ENCODE data around the gene RCVRN.

Gene RCVRN

DNA sequence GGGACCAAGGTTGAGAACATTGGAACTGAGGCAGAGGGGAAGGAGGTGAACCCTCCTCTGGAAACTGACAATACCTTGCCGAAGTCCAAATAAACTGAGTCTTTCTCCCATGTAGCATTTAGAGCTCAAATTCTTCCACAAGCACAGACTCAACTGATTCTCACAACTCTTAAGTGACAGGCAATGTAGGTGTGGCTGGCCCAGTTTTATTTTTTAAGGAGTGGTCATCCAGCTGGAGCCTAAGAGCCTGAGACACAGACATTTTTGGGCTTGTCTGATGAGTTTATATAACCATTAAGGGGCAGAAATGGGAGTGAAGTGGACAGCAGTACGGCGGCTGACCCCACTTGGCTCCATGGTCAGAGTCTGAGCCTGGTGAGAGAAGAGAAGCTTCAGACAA, 10.8 kb downstream of the RCVRN start:
- DNase-seq = no peak

DNA sequence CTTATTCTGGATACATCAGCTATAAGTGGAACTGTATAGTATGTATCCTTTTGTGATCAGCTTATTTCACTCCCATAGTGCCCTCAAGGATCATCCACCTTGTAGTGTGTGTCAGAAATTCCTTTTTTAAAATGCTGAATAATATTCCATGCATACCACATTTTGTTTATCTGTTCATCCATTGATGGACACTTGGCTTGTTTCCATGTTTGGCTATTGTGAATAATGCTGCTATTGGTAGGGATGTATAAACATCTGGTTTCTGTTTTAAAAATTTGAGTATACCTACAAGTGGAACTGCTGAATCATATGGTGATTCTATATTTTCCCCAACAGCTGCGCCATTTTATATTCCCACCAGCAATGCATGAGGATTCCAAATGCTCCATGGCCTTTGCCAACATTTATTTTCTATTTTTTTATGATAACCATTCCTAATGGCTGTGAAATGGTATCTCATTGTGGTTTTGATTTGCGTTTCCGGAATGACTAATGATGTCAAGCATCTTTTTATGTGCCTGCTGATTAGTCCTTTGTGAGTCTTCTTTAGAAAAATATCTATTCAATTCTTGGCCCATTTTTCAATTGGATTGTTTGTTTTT, 11.6 kb downstream of the RCVRN start:
- DNase-seq = no peak

DNA sequence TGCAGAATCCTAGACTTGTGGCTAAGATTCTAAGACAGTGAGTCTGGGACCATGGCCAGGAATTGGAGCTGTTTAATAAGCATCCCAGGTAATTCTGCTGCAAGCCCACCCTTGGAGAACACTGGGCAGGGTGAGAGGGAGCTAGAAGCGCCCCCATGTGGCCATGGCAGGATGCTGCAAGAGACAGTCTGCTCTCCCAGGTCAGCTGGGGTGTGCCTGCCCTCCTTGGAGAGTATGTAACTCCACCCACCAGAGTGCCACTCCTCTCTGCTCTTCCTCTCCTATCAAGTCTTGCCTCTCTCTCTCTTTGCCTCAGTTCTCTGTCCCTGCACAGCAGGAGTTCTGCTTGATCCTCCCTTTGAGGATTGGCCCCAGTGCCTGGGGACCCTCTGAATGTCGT, 14.9 kb downstream of the RCVRN start:
- peak; percentile 45 for DNase-seq

DNA sequence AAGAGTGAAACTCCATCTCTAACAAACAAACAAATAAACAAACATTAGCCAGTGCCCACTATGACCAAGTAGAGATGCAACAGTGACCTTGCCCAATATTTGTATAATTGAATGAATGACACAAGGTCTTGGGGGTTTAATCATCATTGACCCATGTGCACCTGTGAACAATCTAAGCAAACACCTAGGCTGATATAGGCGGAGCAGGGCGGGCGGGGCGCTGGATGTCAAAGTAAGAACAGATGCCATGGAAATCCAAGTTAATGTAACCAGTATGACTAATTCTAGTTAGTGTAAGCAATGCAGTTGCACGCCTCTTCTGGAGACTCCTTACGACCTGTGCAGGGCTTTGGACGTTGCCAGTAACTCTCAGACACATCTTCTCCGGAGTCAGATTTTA, 17.6 kb downstream of the RCVRN start:
- DNase-seq = no peak

DNA sequence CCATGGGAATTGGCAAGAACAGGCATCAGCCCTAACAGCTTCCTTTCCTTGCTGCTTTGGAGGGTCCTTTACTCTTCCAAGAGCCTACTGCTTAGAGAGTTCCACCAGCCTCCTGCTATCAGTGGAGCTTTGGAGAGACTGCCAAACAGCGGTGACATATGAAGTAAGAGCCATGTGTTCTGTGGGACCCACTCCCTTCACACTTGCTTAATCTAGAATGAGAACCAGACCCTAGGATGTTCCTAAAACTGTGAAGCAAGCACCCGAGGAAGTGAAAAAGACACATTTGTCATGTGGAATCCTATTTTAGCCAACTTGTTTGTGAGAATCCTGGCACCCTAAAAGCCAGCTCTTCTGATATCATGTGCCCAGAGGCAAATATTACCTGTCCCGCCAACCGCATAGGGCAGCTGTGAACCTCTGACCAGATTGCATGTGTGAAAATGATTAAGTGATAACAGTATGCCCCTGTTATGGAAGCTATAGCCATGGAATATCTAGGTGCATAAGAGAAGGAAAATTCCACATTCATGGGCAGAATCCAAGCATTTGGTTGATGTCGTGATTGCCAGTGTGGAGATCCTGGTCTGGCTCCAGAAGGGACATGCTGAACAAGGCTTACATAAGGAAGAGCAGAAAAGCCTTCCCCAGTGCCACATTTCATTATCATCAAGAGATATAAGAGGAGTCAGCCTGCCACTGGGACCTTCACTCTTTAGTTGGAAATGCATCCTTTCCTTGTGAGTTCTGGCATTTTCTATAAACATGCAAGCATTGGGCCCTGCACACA, 18.7 kb downstream of the RCVRN start:
- peak; percentile 51 for DNase-seq

DNA sequence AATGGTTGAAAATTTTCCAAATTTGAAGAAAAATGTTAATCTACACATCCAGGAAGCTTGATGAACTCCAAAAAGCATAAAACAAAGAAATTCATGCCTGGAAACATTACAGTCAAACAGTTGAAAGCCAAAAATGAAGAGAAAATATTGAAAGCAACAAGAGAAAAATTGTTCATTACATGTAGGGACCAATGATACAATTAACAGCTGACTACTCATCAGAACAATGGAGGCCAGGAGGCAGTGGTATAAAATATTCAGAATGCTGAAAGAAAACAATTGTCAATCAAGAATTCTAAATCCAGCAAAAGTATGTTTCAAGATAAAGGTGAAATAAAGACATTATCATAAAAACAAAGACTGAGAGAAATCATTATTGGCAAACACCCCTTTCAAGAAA, 21.6 kb downstream of the RCVRN start:
- no peak for DNase-seq

DNA sequence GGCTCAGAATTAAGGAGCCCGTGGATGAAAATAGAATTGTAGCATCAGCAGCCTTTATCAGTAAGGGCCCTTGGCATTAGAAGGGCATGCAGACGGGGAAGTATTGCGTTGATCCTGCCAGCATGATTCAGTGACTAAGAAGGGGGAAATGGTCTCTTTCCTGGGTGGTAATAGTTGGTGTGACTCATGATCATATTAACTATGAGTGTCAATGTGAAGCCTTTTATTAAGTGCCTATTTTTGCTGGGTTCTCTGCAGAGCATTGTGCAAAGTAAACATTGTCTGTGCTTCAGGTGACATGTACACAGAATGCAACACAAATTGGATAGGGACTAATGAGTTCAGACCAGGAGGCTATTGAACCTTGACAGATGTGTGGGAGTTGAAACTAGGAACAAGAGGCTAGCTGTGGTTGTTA, 24.5 kb downstream of the RCVRN start:
- peak; percentile 86 for DNase-seq

DNA sequence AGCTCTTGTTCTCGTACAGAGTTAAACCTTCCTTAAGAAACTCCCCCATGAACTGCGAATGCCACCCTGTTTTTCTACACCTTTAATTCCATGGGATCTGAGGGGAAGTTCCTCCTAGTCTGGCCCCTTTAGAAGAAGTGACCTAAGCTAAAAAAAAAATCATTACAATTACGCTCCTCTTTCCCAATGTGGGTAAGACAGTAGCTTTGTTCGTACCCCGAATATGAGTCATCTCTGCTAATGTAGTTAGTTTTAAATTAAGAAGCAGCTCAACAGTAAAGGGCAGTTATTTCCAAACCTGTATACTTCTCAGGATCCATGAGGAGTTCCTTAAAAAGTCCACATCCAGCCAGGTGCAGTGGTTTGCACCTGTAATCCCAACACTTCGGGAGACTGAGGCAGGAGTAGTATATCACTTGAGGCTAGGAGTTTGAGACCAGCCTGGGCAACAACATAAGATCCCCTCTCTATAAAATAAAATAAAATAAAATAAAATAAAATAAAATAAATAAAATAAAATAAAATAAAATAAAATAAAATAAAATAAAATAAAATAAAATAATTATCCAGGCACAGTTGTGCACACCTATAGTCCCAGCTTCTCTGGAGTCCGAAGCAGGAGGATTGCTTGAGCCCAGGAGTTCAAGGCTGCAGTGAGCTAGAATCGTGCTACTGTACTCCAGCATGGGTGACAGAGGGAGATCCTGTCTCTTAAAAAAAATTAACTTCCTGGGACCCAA, 26.1 kb downstream of the RCVRN start:
- DNase-seq = peak; percentile 87

DNA sequence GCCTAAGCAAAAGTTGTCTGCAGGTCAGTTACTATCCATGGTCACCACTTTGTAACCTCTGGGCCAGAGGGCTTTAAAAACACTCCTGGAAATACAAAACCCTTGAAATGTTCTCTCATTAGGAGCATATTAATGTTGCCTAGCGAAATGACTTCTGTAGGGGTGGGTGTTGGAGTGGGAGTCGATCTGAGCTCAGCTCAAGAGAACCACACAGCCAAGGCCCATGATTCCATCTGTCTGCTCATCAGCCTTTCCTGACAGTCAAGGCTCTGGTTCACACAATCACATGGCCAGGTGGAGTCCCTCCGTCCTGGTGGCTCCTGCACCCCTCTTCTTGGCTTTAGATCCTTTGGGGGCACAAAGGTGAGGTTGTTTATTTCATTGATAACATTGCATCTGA, 26.7 kb downstream of the RCVRN start:
- no peak for DNase-seq

DNA sequence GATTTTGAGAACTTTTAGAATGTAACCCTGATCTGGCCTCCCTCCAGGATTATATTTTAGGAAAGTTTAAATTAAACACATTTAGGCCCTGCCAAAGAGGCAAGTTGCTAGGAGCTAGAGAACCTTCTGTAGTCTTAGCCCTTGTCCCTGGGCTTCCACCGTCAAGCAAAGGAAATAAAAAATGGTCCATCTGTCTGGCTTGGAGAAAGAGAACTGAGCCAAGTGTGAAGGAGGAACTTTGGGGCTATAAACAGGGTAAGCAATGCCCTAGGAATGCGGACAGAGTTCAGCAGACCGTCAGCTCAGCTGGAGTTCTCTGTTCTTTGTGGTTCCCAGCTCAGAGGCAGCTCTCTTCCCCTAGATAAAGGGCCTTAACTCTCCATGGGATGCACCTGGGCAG, 29.6 kb downstream of the RCVRN start:
- peak; percentile 75 for DNase-seq

DNA sequence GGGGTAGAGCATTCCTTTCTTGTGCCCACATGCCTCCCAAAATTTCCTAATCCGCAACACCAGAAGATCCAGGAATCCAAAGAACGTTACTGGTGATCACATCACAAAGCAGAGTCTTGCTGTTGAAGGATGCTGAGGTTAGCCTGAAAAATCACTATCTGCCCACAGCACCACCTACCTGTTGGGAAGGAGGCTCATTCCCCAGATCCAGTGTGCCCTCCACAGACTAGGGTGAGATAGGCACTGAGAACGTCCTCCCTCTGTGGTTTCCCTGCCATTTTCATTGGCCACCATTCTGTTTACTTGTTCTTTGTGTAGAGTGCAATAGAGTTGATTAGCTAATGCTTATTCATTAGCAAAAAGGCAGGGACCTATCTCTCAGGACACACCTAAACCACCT, 30.3 kb downstream of the RCVRN start:
- DNase-seq = no peak

DNA sequence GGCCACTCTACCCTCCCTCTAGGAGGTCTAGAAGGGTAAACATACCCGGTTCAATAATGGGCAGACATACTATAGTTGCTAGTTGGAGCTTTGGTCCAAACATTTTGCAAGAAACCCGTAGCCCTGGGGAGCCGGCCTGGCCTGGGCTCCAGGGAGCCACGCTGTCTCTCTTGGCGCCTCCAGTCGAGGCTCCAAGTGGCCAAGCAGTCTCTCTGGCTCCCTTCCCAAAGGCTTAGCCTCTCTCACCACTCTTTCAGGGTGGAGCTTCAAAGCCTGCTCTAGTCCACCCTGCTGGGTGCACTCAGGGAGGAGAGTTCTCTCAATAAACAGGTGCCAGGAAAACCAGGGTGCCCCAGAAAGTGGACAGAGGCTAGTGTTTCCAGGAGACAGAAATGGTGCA, 32.2 kb downstream of the RCVRN start:
- DNase-seq = no peak

DNA sequence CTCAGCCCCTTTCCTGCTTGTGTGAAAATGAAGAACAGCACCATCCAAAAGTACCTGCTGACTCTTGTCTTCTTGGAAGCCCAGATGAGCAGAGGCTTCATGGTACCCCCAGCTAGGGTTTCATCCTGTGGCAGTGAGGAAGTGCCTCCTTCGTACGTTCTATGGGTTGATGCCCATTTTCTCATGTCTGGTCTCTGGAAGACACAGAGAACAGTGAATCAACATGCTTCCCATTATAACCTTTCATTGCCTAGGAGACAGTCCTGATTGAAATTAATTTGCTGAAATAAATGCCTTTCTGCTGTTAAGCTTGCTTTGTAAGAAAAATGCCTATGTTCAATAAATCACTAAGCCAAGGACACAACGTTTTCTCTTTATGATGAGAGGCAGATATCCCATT, 36.5 kb downstream of the RCVRN start:
- DNase-seq = no peak

DNA sequence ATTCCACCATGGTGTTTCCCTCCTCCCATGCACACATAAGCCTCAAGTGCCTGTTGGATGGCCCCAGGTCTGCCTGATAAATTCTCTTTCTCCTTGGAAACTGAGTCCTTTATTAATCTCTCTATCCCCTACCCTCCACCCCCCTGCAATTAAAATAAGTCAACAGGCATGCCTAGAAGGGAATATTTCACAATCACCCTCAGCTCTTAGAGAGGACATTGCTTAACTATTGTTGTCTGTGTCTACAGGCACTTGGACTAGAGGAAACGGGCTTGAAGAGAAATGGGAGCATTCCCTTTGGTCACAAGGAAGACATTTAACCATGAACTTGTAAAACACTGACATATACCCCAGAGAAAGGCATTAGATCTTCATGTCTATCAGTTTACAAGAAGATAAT, 39.5 kb downstream of the RCVRN start:
- peak; percentile 72 for DNase-seq

DNA sequence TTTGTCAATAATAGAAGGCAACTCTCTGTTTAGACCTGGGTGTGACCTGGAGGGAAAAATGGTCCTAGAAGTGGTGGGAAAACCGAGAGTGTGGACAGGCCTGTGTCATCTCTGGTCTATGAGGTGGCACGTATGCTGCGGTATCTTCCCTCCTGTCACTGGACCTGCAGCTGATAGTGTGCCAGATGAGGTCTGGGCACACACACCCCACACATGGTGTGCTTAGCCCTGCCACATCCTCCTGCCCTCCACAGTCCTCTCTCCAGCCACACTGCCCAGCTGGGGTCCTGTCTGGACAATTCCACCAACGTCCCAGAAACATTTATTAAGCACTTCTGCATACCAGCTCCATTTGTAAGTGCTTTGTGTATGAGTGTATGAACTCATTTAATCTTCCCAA, 42.1 kb downstream of the RCVRN start:
- no peak for DNase-seq

DNA sequence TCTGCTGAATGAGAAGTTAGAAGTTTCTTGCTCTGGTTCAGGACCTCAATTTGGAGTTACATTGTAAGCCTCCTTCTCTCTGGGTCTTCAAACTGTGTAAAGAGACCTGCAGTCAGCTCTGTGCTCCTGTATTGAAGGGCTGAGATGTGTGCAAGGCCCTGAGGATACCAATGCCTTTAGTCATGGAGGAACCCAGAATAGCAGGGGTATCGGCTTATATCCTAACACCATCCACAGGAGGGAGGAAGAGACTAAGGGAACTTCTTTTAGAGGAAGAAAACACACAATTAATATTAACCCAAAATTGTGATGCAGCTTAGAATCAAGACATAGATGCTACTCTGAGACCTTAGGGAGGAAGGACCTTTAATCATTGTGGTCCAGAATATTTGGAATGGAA, 42.9 kb downstream of the RCVRN start:
- DNase-seq = peak; percentile 9

DNA sequence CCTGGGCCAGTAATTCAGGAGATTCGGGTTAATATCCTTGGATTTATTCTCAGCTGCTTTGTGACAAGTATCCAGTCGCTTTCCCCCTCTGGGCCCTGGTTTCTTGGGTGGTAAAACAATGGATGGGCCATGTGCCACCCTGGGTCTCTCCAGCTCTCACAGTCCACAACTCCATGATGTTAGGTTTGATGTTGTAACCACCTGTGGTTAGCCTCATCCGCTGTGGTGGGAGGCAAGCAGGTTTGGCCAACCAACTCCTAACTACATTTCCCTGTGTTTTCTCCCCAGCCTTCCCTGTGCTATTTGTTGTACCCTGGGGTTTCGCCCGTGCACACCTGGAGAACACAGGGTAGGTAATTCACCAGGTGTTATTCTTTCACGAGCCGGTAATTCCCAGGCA, 44.2 kb downstream of the RCVRN start:
- peak; percentile 42 for DNase-seq

DNA sequence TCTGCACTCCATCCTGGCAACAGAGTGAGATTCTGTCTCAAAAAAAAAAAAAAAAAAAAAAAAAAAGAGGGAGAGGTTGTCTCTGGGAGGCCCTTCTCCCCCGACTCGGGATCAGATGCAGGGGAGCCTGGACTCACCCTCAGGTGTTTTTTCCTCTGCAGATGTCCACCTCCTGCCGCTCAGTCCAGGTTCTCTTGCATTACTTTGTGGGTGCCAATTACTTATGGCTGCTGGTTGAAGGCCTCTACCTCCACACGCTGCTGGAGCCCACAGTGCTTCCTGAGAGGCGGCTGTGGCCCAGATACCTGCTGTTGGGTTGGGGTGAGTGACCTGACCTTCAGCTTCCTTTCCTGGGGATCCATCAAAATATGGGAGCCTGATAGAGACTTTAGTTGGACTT, 45.3 kb downstream of the RCVRN start:
- no peak for DNase-seq

DNA sequence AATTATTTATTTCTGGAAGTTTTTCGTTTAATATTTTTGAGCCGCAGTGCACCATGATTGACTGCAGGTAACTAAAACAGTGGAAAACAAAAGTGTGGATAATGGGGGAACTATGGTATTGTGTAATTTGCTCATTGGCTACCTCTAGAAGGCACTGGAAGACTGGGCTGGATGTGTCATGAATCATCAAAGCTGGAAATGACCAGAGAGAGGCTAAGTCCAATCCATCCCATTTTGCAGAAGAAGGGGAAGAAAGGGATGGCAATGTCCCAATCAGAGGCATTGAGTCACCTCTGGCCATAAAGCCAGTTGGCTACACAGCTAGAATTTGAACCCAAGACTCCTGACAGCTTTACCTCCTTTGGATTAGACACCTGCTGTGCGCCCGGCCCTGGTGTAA, 50.0 kb downstream of the RCVRN start:
- DNase-seq = no peak

DNA sequence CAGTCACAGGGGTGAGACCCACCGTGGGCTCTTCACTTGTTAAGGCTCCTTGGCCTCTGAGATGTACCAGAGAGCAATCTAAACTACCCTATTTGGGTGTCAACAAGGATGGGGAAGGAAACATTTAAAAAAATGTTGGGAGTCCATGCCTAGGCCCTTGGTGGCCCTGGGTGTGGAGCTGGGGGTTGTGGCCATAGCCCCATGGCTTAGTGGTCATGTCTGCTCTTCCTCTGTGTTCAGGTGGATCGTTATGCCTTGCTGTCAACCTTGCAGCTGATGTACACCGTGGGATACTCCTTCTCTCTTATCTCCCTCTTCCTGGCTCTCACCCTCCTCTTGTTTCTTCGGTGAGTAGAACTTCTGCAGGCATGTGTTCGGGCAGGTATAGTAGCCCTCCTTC, 50.8 kb downstream of the RCVRN start:
- DNase-seq = no peak

DNA sequence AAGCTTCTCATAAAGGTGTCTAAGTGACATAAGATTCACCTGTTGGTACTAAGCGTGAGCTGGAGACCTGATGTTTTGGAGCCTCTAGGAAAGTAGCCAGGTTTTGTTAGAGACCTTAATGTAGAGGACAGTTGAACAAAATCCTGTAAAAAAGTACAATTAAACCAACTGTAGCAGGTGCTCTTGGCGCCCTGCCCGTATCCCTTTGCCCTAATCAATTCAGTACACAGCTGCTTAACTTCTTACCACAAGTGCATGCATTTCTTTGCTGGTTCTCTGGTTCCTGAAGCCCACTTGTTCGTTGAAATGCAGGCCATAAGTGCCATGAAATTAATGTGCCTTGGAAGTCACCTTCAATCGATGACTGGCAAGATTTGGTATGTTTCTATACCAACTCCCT, 54.9 kb downstream of the RCVRN start:
- DNase-seq = no peak
